Gastroesophageal sphincter (tissue), 4 donors: ENCODE results near the gene TENT4B. TPM values are rescaled to one million over a fixed set of nuclear protein-coding genes. Genes with fewer than 3 reads are reported as not detected.

ENCODE experiments used
- ATAC-seq: fragments of 150-250 bp; one replicate; pipeline ENCODE4 v1.9.1; 2016; ENCODE audit warnings: mild to moderate bottlenecking, moderate library complexity
- H3K27ac ChIP-seq, 4 donors: fragments of 200-600 bp; sonication (generic) in 3 of 4; 1 replicate in 3 of 4; 2 replicates in 1 of 4; pipeline ENCODE4 v1.5.1; 2016 to 2019
- H3K27me3 ChIP-seq: fragments of 200-600 bp; sonication (generic); one replicate; pipeline ENCODE4 v1.5.1; 2019
- H3K36me3 ChIP-seq, 2 donors: fragments of 200-600 bp; sonication (generic); one replicate each; pipeline ENCODE4 v1.5.1; 2019; ENCODE audit warnings: control low read depth in 1 of 2
- H3K4me1 ChIP-seq, 3 donors: fragments of 200-600 bp; sonication (generic); 1 replicate in 2 of 3; 2 replicates in 1 of 3; pipeline ENCODE4 v1.5.1; 2016 to 2019; ENCODE audit warnings: control low read depth in 2 of 3
- H3K4me3 ChIP-seq, 2 donors: fragments of 200-600 bp; sonication (generic); one replicate each; pipeline ENCODE4 v1.5.1; 2019; ENCODE audit warnings: mild to moderate bottlenecking in 1 of 2, moderate library complexity in 1 of 2
- H3K9me3 ChIP-seq, 3 donors: fragments of 200-600 bp; sonication (generic); one replicate each; pipeline ENCODE4 v1.5.1; 2017 to 2019; ENCODE audit warnings: control low read depth in 2 of 3
- CTCF ChIP-seq, 4 experiments: fragments of 200-600 bp in 2 of 4; fragments of 450-650 bp in 2 of 4; sonication (generic) in 1 of 4; IDR thresholded peaks; one replicate each; pipeline ENCODE4 v1.5.1; 2017 to 2019; ENCODE audit warnings: antibody characterized with exemption in 4 of 4, mild to moderate bottlenecking in 2 of 4, moderate library complexity in 2 of 4
- EP300 ChIP-seq: sonication (generic); formaldehyde crosslinking; IDR thresholded peaks from one replicate; pipeline ENCODE4 v1.6.1; 2017; ENCODE audit warnings: antibody characterized with exemption, mild to moderate bottlenecking
- POLR2A ChIP-seq, 2 donors: fragments of 450-650 bp; IDR thresholded peaks; one replicate each; pipeline ENCODE4 v1.6.1; 2017; ENCODE audit warnings: antibody characterized with exemption in 2 of 2, mild to moderate bottlenecking in 2 of 2, moderate library complexity in 1 of 2
- POLR2AphosphoS5 ChIP-seq: sonication (generic); formaldehyde crosslinking; IDR thresholded peaks from one replicate; pipeline ENCODE4 v1.6.1; 2017; ENCODE audit warnings: antibody characterized with exemption
- WGBS, 2 donors: methylation state at CpG; one replicate each; pipeline ENCODE4 v1.1.5; 2018; ENCODE audit warnings: low coverage in 1 of 2; 5-methylcytosine and 5-hydroxymethylcytosine counted together
- total RNA-seq, 4 donors: library from RNA; depleted of rRNA; stranded (reverse); fragments of >200 nt; gene quantifications; one replicate each; pipeline ENCODE4 v1.1.0, GENCODE V29; 2016

The TENT4B gene
- total RNA-seq, 4 donors from 2014 or later = 13.9 to 25.7 (median 20.9) TPM

- Histone ChIP-seq H3K4me3 (no peak overlapping the region), H3K36me3 (peaks cover 0 to 34% of the 10 kb centered on the region in 2 donors), H3K4me1 (peaks cover 17 to 66% (median 30%) of the 10 kb centered on the region in 3 donors), H3K27me3 (no peaks in the 10 kb centered on the region), H3K9me3 (no peaks in the 10 kb centered on the region), H3K27ac (peak overlapping the region in 3 of 4 donors; percentile 38 to 56 (median 43))
- WGBS, 2 donors = 54% methylated on average over 4 to 5 of the region's 5 CpGs
- TF ChIP-seq CTCF (IDR thresholded peaks at IDR 0.05) (peak; percentile 43 to 81 (median 78)), POLR2AphosphoS5 (peak; percentile 53), POLR2A (IDR thresholded peaks at IDR 0.05) (no peak)
- peak; percentile 87 for ATAC-seq
Observed at GRCh38 chr16:50210266-50211038, 57.3 kb downstream of the TENT4B start.

- ATAC-seq = no peak
- no peak overlapping the region for H3K27ac ChIP-seq
- 58 to 61% methylated on average over 2 to 4 of the region's 4 CpGs for WGBS, 2 donors
- H3K4me3 ChIP-seq = no peak overlapping the region
- H3K4me1 ChIP-seq = peaks cover 10 to 30% (median 14%) of the 10 kb centered on the region in 3 donors
- TF ChIP-seq CTCF (IDR thresholded peaks at IDR 0.05) (peak; percentile 78 to 85 (median 84)), EP300 (no peak)
- peaks cover 0 to 68% of the 10 kb centered on the region in 2 donors for H3K36me3 ChIP-seq
- H3K9me3 ChIP-seq = no peaks in the 10 kb centered on the region
- no peaks in the 10 kb centered on the region for H3K27me3 ChIP-seq
Observed at GRCh38 chr16:50213939-50214519, 60.9 kb downstream of the TENT4B start.

- H3K27me3 ChIP-seq = no peaks in the 10 kb centered on the region
- 85 to 88% methylated on average over 4 of the region's 4 CpGs for WGBS, 2 donors
- H3K27ac ChIP-seq = no peak overlapping the region
- H3K4me1 ChIP-seq = peaks cover 2 to 14% (median 3%) of the 10 kb centered on the region in 3 donors
- H3K36me3 ChIP-seq = peaks cover 0 to 85% of the 10 kb centered on the region in 2 donors
- TF ChIP-seq POLR2A (IDR thresholded peaks at IDR 0.05) = no peak
- no peak for TF ChIP-seq CTCF (IDR thresholded peaks at IDR 0.05)
- TF ChIP-seq POLR2AphosphoS5 = no peak
- TF ChIP-seq EP300 = no peak
- ATAC-seq = no peak
- no peaks in the 10 kb centered on the region for H3K9me3 ChIP-seq
- H3K4me3 ChIP-seq = no peak overlapping the region
Observed at GRCh38 chr16:50215680-50216079, 62.6 kb downstream of the TENT4B start.

GRCh38 chr16:50216231-50216630, 63.1 kb downstream of the TENT4B start:
- no peak for ATAC-seq
- Histone ChIP-seq H3K27me3 (no peaks in the 10 kb centered on the region), H3K27ac (no peak overlapping the region), H3K4me1 (peaks cover 0 to 8% (median 0%) of the 10 kb centered on the region in 3 donors), H3K4me3 (no peak overlapping the region), H3K9me3 (no peaks in the 10 kb centered on the region), H3K36me3 (peaks cover 0 to 90% of the 10 kb centered on the region in 2 donors)
- WGBS, 2 donors = 85 to 93% methylated on average over 3 to 6 of the region's 6 CpGs
- TF ChIP-seq EP300 (no peak), CTCF (IDR thresholded peaks at IDR 0.05) (no peak), POLR2AphosphoS5 (no peak), POLR2A (IDR thresholded peaks at IDR 0.05) (no peak)
